B cell (primary cell): ENCODE data around the gene RNU6-7. TPM values are rescaled to one million over a fixed set of nuclear protein-coding genes. Genes with fewer than 3 reads are reported as not detected.

Experiments
- ATAC-seq: fragments of 200-7000 bp; cut with Tn5 transposase; one replicate; pipeline ENCODE4 v1.10.0; 2021; ENCODE audit warnings: low read depth, mild to moderate bottlenecking, moderate number of reproducible peaks, moderate library complexity
- CTCF ChIA-PET: fragments of 350-600 bp; sonication (Branson Sonifier 250); formaldehyde crosslinking; loops from one replicate; lab custom pipeline; 2021; ENCODE audit warnings: antibody characterized with exemption, inconsistent platforms; lab: Charles Lee
- POLR2A ChIA-PET: fragments of 350-600 bp; sonication (Branson Sonifier 250); formaldehyde crosslinking; loops from one replicate; lab custom pipeline; 2021; ENCODE audit warnings: antibody characterized with exemption; lab: Charles Lee
- DNase-seq: peaks from one replicate; pipeline ENCODE4 v3.0.0; 2013
- H2AFZ ChIP-seq: 2 replicates; pipeline ENCODE4 v1.6.1; 2012; ENCODE audit warnings: mild to moderate bottlenecking, low read depth, low read length; ENCODE audit not compliant: insufficient read depth, poor library complexity, severe bottlenecking
- H3K27ac ChIP-seq, 2 donors: 1 replicate in 1 of 2; 2 replicates in 1 of 2; pipeline ENCODE4 v1.5.1; 2012 to 2013; ENCODE audit warnings: low read length in 2 of 2, mild to moderate bottlenecking in 2 of 2, moderate library complexity in 1 of 2
- H3K27me3 ChIP-seq, 4 experiments: fragments of 200-600 bp in 1 of 4; sonication (generic) in 1 of 4; replicated peaks in 1 of 4; 1 replicate in 2 of 4; 2 replicates in 2 of 4; pipeline versions ENCODE4 v1.6.1 to v1.7.0; 2013 to 2016; ENCODE audit warnings: low read length in 3 of 4, mild to moderate bottlenecking in 2 of 4, mixed read lengths in 1 of 4, moderate library complexity in 1 of 4; ENCODE audit not compliant: insufficient read depth in 4 of 4, control insufficient read depth in 3 of 4; ENCODE audit errors: control extremely low read depth in 1 of 4
- H3K36me3 ChIP-seq, 2 experiments: replicated peaks in 1 of 2; 1 replicate in 1 of 2; 2 replicates in 1 of 2; pipeline versions ENCODE4 v1.6.1 to v1.7.1; 2013; ENCODE audit warnings: low read length in 1 of 2; ENCODE audit not compliant: insufficient read depth in 2 of 2, control insufficient read depth in 1 of 2; ENCODE audit errors: control extremely low read depth in 1 of 2, extremely low read depth in 1 of 2
- H3K4me1 ChIP-seq, 2 donors: fragments of 200-600 bp in 1 of 2; sonication (generic) in 1 of 2; 1 replicate in 1 of 2; 2 replicates in 1 of 2; pipeline versions ENCODE4 v1.5.1 to v1.6.1; 2013 to 2017; ENCODE audit warnings: low read length in 2 of 2; ENCODE audit not compliant: control insufficient read depth in 2 of 2, insufficient read depth in 2 of 2
- H3K4me2 ChIP-seq: replicated peaks from 2 replicates; pipeline ENCODE3; 2012; ENCODE audit warnings: mild to moderate bottlenecking, low read depth, low read length; ENCODE audit not compliant: poor library complexity, severe bottlenecking
- H3K4me3 ChIP-seq, 5 experiments: fragments of 200-600 bp in 1 of 5; sonication (generic) in 1 of 5; 1 replicate in 3 of 5; 2 replicates in 2 of 5; pipeline versions ENCODE4 v1.5.1 to v1.7.0; 2011 to 2016; ENCODE audit warnings: low read length in 4 of 5, mild to moderate bottlenecking in 4 of 5, low read depth in 2 of 5, control low read depth in 1 of 5, moderate library complexity in 1 of 5; ENCODE audit not compliant: insufficient read depth in 1 of 5; ENCODE audit errors: control extremely low read depth in 1 of 5, extremely low read depth in 1 of 5
- H3K79me2 ChIP-seq: fragments of 200-600 bp; sonication (generic); one replicate; pipeline ENCODE4 v1.6.0; 2016; ENCODE audit warnings: low read length; ENCODE audit not compliant: control insufficient read depth, insufficient read depth
- H3K9ac ChIP-seq: fragments of 200-600 bp; sonication (generic); 2 replicates; pipeline ENCODE4 v1.6.1; 2017; ENCODE audit warnings: mild to moderate bottlenecking, low read length, moderate library complexity
- H3K9me3 ChIP-seq, 3 donors: one replicate each; pipeline versions ENCODE4 v1.6.1 to v1.7.1; 2013; ENCODE audit warnings: low read length in 2 of 3; ENCODE audit not compliant: control insufficient read depth in 2 of 3, insufficient read depth in 1 of 3; ENCODE audit errors: control extremely low read depth in 1 of 3
- H4K20me1 ChIP-seq: 2 replicates; pipeline ENCODE4 v1.6.0; 2012; ENCODE audit warnings: mild to moderate bottlenecking, low read length; ENCODE audit not compliant: insufficient read depth, control insufficient read depth, poor library complexity, severe bottlenecking
- H3K27ac Mint-ChIP-seq: one replicate; pipeline ENCODE4 v1.8.0; 2021; ENCODE audit warnings: mixed read lengths
- H3K27me3 Mint-ChIP-seq: one replicate; pipeline ENCODE4 v1.8.0; 2021; ENCODE audit warnings: mixed read lengths
- H3K4me1 Mint-ChIP-seq: one replicate; pipeline ENCODE4 v1.8.0; 2021; ENCODE audit warnings: mixed read lengths
- H3K4me3 Mint-ChIP-seq: one replicate; pipeline ENCODE4 v1.8.0; 2021; ENCODE audit warnings: mixed read lengths
- H3K9me3 Mint-ChIP-seq: one replicate; pipeline ENCODE4 v1.8.0; 2022; ENCODE audit warnings: mixed read lengths; ENCODE audit not compliant: insufficient read depth
- CTCF ChIP-seq: fragments of 200-600 bp; IDR thresholded peaks from one replicate; pipeline ENCODE4 v1.8.0; 2022; ENCODE audit warnings: antibody characterized with exemption, mild to moderate bottlenecking
- EZH2 ChIP-seq: IDR thresholded peaks from 2 replicates; pipeline ENCODE4 v1.6.1; 2012; ENCODE audit warnings: borderline replicate concordance, low read depth, mild to moderate bottlenecking, moderate library complexity, low read length; ENCODE audit not compliant: insufficient read depth, poor library complexity, severe bottlenecking
- WGBS: methylation state at CpG from one replicate; pipeline ENCODE4 v1.1.5; 2013; ENCODE audit warnings: missing lambda C conversion rate; ENCODE audit not compliant: insufficient coverage; 5-methylcytosine and 5-hydroxymethylcytosine counted together
- intact Hi-C: fragments of 100-400 bp; cut with micrococcal nuclease; formaldehyde crosslinking; loops from one replicate; pipeline ENCODE4 v1.10.0; 2022
- polyA plus RNA-seq: library from polyadenylated mRNA; depleted of rRNA; stranded (reverse); fragments of >200 nt; gene quantifications from 2 replicates; pipeline ENCODE4 v1.2.3, GENCODE V29; 2012
- total RNA-seq, 2 donors: library from RNA; stranded (reverse); fragments of 120-200 nt in 1 of 2; gene quantifications; 1 replicate in 1 of 2; 2 replicates in 1 of 2; pipeline versions ENCODE4 v1.2.3 to v1.2.4, GENCODE V29; 2013 to 2022

Gene RNU6-7
- total and polyA plus RNA-seq, 2 donors (not counting 1 experiment from before 2014, with no cell fraction given), result not detected

DNA sequence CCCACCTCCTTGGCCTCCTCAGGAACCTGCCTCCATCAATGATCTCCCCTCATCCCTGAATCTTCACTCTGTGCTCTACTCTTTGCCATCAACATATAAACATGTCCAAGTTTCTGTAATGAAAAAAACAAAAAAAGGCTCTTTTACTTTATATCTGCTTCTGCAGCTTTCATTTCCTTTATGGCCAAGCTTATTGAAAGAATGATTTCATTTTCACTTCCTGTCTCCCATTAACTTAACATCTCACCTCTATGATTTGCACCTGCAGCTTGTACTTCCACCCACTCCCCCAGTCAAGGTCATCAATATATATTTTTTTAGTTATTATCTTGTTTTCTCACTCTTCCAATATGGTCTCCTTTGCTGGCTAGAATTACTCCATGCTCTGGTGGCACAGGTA, 15.6 kb upstream of the RNU6-7 start:
- Mint-ChIP-seq H3K9me3 (peaks cover 3% of the 10 kb centered on the region), H3K4me1 (peaks cover 19% of the 10 kb centered on the region), H3K27ac (peak overlapping the region; percentile 59), H3K27me3 (peaks cover 10% of the 10 kb centered on the region), H3K4me3 (peak overlapping the region; percentile 12)
- DNase-seq, result peak; percentile 49
- Histone ChIP-seq H3K4me2 (peak overlapping the region; percentile 31), H3K4me3 (no peak overlapping the region), H3K79me2 (no peaks in the 10 kb centered on the region), H2AFZ (peak overlapping the region; percentile 11), H3K27ac (peak overlapping the region in 1 of 2 donors; percentile 30), H3K9ac (no peak overlapping the region), H3K36me3 (no peaks in the 10 kb centered on the region), H3K4me1 (peaks cover 18 to 20% of the 10 kb centered on the region in 2 donors), H4K20me1 (no peaks in the 10 kb centered on the region), H3K9me3 (peaks cover 0 to 3% (median 1%) of the 10 kb centered on the region in 3 donors), H3K27me3 (no peaks in the 10 kb centered on the region)
- intact Hi-C loops, result no loop called here
- ATAC-seq, result peak; percentile 36
- CTCF ChIA-PET, result interaction anchor here (0.8 kb wide), 1 partner anchor 110 kb away, joined by 4 read pairs; no protein-coding TSS in a partner anchor
- TF ChIP-seq EZH2 (no peak), CTCF (no peak)
- POLR2A ChIA-PET, result no interaction called here

GRCh38 chr14:32189811-32190210, 12.0 kb upstream of the RNU6-7 start:
- Mint-ChIP-seq H3K4me1 (peaks cover 19% of the 10 kb centered on the region), H3K27ac (no peak overlapping the region), H3K4me3 (no peak overlapping the region), H3K9me3 (no peaks in the 10 kb centered on the region), H3K27me3 (peaks cover 10% of the 10 kb centered on the region)
- WGBS, result 100% methylated on average over 1 of the region's 1 CpG
- ATAC-seq (no peak), DNase-seq (peak; percentile 24)
- H3K9me3 ChIP-seq, result peaks cover 0 to 3% (median 0%) of the 10 kb centered on the region in 3 donors
- H3K27me3 ChIP-seq, result no peaks in the 10 kb centered on the region
- intact Hi-C loops, result no loop called here
- TF ChIP-seq CTCF (no peak), EZH2 (no peak)
- no peak overlapping the region for H3K27ac ChIP-seq
- peaks cover 18 to 20% of the 10 kb centered on the region in 2 donors for H3K4me1 ChIP-seq
- ChIA-PET CTCF (no interaction called here), POLR2A (no interaction called here)
- peak overlapping the region; percentile 23 for H2AFZ ChIP-seq
- no peaks in the 10 kb centered on the region for H3K79me2 ChIP-seq
- no peaks in the 10 kb centered on the region for H3K36me3 ChIP-seq
- H3K4me3 ChIP-seq, result no peak overlapping the region
- H4K20me1 ChIP-seq, result no peaks in the 10 kb centered on the region
- no peak overlapping the region for H3K9ac ChIP-seq
- H3K4me2 ChIP-seq, result peak overlapping the region; percentile 38
